Thoracic aorta (tissue), 2 donors: ENCODE measurements around the gene TSPAN17. TPM values are rescaled to one million over a fixed set of nuclear protein-coding genes. Genes with fewer than 3 reads are reported as not detected.
A peak's percentile ranks its signal among the peaks of the same experiment; 100 is the strongest.

Source experiments
- ATAC-seq: fragments of 150-250 bp; one replicate; pipeline ENCODE4 v1.8.0; 2017; ENCODE audit warnings: low read depth; ENCODE audit not compliant: insufficient number of reproducible peaks, low FRiP score
- DNase-seq: peaks from one replicate; pipeline ENCODE4 v3.0.0-alpha.2; 2020; ENCODE audit warnings: low spot score
- H3K27ac ChIP-seq, 2 donors: fragments of 200-600 bp; sonication (generic); 1 replicate in 1 of 2; 2 replicates in 1 of 2; pipeline ENCODE4 v1.5.1; 2016; ENCODE audit warnings: mild to moderate bottlenecking in 2 of 2, moderate library complexity in 2 of 2
- H3K27me3 ChIP-seq: fragments of 200-600 bp; sonication (generic); replicated peaks from 2 replicates; pipeline ENCODE4 v1.6.0; 2016; ENCODE audit warnings: mild to moderate bottlenecking; ENCODE audit not compliant: insufficient read depth
- H3K36me3 ChIP-seq: fragments of 200-600 bp; sonication (generic); one replicate; pipeline ENCODE4 v1.5.1; 2016
- H3K4me1 ChIP-seq, 2 donors: fragments of 200-600 bp; sonication (generic); 1 replicate in 1 of 2; 2 replicates in 1 of 2; pipeline versions ENCODE4 v1.5.1 to v1.6.0; 2016; ENCODE audit warnings: low read depth in 2 of 2, mild to moderate bottlenecking in 1 of 2; ENCODE audit not compliant: control insufficient read depth in 1 of 2
- H3K4me3 ChIP-seq: fragments of 200-600 bp; sonication (generic); 2 replicates; pipeline ENCODE4 v1.5.1; 2016; ENCODE audit warnings: mild to moderate bottlenecking
- H3K9me3 ChIP-seq: fragments of 200-600 bp; sonication (generic); 2 replicates; pipeline ENCODE4 v1.5.1; 2016
- total RNA-seq, 2 donors: library from RNA; depleted of rRNA; stranded (reverse); fragments of >200 nt; gene quantifications; one replicate each; pipeline versions ENCODE4 v1.1.0 to v1.2.3, GENCODE V29; 2016
- TF ChIP-seq, protein P1 (sequence below): fragments of 200-600 bp; sonication (generic); IDR thresholded peaks from one replicate; pipeline ENCODE4 v1.5.1; 2019; ENCODE audit warnings: antibody characterized with exemption

Gene TSPAN17
- total RNA-seq, 2 donors from 2014 or later = 20.6 to 25.0 TPM

DNA sequence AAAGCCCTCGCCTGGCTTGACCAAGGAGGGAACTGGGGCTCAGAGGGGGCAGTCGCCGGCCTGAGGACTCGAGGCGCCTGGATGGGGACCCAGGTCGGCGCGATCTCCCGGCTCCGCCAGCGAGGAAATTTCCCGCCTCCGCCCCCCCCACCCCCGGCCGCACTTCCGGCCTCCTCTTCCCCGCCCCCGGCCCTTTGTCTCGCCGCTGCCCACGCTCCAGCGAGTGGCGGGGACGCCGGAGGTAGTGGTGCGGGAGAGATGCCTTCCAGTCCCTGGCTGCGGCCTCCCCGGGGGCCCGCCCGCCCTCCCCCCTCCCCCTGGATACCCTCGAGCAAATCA lies 36.9 kb upstream of the TSPAN17 start:
- Histone ChIP-seq H3K36me3 (no peaks in the 10 kb centered on the region), H3K4me1 (no peaks in the 10 kb centered on the region), H3K9me3 (no peaks in the 10 kb centered on the region), H3K27me3 (no peaks in the 10 kb centered on the region), H3K27ac (no peak overlapping the region), H3K4me3 (peak overlapping the region; percentile 73)
- ATAC-seq = no peak
- DNase-seq = no peak
- TF ChIP-seq, protein P1, sequence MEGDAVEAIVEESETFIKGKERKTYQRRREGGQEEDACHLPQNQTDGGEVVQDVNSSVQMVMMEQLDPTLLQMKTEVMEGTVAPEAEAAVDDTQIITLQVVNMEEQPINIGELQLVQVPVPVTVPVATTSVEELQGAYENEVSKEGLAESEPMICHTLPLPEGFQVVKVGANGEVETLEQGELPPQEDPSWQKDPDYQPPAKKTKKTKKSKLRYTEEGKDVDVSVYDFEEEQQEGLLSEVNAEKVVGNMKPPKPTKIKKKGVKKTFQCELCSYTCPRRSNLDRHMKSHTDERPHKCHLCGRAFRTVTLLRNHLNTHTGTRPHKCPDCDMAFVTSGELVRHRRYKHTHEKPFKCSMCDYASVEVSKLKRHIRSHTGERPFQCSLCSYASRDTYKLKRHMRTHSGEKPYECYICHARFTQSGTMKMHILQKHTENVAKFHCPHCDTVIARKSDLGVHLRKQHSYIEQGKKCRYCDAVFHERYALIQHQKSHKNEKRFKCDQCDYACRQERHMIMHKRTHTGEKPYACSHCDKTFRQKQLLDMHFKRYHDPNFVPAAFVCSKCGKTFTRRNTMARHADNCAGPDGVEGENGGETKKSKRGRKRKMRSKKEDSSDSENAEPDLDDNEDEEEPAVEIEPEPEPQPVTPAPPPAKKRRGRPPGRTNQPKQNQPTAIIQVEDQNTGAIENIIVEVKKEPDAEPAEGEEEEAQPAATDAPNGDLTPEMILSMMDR = no peak

DNA sequence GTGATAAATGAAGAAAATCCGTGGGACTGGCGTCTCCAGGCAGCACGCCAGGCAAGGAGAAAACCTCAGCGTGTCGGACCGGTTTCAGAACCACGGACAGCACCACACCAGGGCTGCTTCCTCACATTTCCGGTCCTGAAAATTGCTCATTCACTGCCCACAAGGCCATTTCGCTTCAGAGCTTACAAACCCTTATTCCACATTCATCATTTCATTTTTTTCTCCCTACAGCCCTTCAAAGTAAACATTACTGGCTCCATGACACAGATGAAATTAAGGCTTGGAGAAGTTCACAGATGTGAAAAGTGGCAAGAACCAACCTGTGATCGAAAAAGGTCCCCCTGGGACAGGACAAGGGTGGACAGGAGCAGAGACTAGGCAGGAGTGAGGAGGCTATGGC lies 35.8 kb upstream of the TSPAN17 start:
- Histone ChIP-seq H3K27me3 (no peaks in the 10 kb centered on the region), H3K4me3 (no peak overlapping the region), H3K4me1 (no peaks in the 10 kb centered on the region), H3K36me3 (no peaks in the 10 kb centered on the region), H3K9me3 (no peaks in the 10 kb centered on the region), H3K27ac (no peak overlapping the region)
- ATAC-seq (no peak), DNase-seq (no peak)
- TF ChIP-seq, protein P1 = no peak

DNA sequence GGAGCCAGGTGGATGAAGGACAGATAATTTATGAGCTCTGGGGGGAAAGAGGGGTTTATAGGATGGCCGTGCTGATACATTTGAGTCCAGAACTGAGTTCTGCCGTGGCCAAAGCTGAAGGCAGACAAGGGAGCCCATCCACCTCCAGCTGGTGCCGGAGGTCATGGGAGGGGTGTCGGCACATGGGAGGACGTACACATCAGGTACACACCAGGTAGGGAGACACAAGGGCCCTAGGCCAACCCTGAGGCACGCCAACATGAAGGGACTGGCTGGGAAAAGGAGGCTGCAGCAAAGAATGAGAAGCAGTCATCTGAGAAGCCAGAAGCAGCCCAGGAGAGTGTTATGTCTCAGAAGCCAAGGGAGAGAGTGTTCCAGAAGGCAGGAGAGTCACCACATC lies 35.3 kb upstream of the TSPAN17 start:
- ATAC-seq (no peak), DNase-seq (no peak)
- TF ChIP-seq, protein P1 = no peak
- no peaks in the 10 kb centered on the region for H3K4me1 ChIP-seq
- no peaks in the 10 kb centered on the region for H3K36me3 ChIP-seq
- H3K27me3 ChIP-seq = no peaks in the 10 kb centered on the region
- H3K4me3 ChIP-seq = no peak overlapping the region
- H3K9me3 ChIP-seq = no peaks in the 10 kb centered on the region
- no peak overlapping the region for H3K27ac ChIP-seq

DNA sequence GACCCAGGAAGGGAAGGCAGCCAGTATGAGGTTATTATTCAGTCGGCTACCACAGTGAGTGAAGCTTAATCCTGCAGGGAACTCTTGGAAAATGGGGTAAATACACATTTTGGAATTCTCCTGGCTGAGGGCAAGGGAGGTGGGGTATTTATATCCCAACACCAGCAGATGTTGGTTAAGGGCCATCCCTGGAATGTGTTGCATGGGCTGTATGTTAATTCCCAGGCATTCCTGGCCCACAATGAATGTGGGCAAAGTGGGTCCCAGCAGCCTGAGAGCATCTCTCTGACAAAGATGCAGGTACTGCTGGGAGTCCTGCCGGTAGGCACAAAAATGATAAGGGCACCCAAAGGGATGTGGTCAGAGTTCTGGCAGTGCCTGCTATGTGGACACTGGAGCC lies 34.4 kb upstream of the TSPAN17 start:
- no peaks in the 10 kb centered on the region for H3K36me3 ChIP-seq
- H3K27me3 ChIP-seq = no peaks in the 10 kb centered on the region
- TF ChIP-seq, protein P1 = no peak
- H3K4me3 ChIP-seq = no peak overlapping the region
- no peak overlapping the region for H3K27ac ChIP-seq
- H3K4me1 ChIP-seq = no peaks in the 10 kb centered on the region
- ATAC-seq (no peak), DNase-seq (no peak)
- H3K9me3 ChIP-seq = no peaks in the 10 kb centered on the region

DNA sequence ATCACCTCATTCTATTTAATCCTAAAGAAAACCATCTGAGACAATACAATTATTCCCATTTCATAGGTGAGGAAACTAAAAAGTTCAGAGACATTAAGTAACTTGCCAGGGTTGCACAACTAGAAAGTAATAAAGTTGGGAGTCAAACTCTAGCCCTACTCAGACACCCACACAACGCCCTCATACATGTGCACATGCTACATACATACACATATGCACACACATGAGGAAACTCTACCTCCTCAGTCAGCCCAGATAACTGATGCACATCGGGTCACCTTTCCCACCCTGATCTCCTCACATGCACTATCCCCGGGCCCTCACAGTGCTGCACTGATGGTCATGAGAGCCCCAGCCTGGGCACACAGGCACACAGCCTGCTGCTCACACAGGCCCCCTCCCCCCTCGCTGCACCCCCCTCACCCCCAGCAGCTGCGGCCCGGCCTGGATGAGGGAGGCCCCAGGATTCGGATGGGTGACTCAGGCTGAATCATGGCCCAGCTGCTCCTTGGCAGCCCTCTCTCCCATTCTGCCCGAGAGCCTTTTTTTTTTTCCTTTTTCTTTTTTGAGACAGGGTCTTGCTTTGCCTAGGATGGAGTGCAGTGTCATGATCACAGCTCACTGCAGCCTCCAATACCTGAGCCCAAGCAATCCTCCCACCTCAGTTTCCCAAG lies 32.3 kb upstream of the TSPAN17 start:
- DNase-seq (no peak), ATAC-seq (no peak)
- Histone ChIP-seq H3K36me3 (no peaks in the 10 kb centered on the region), H3K9me3 (no peaks in the 10 kb centered on the region), H3K27ac (no peak overlapping the region), H3K4me3 (no peak overlapping the region), H3K27me3 (peaks cover 7% of the 10 kb centered on the region), H3K4me1 (peaks cover 8 to 9% of the 10 kb centered on the region in 2 donors)
- TF ChIP-seq, protein P1 = no peak
